H1 (cell line): ENCODE measurements around the gene ARFGEF3. TPM values are rescaled to one million over a fixed set of nuclear protein-coding genes. Genes with fewer than 3 reads are reported as not detected.

ENCODE experiments used
- CBX5 ChIP-seq: fragments of 300-800, 300-1000 bp; sonication (generic); IDR thresholded peaks from 2 replicates; pipeline ENCODE4 v1.7.1; 2016; ENCODE audit warnings: antibody characterized with exemption, low read length, low read depth
- RFX5 ChIP-seq: IDR thresholded peaks from 2 replicates; pipeline ENCODE4 v1.6.1; 2011; ENCODE audit warnings: low read depth, low read length, improper control_type of control experiment, borderline replicate concordance
- polyA plus RNA-seq, 7 experiments: library from polyadenylated mRNA; depleted of rRNA in 3 of 7; stranded (reverse) in 5 of 7; unstranded in 2 of 7; fragments of >200 nt in 5 of 7; fragments of 200-250 nt in 2 of 7; gene quantifications; 1 replicate in 5 of 7; 2 replicates in 1 of 7; 4 replicates in 1 of 7; pipeline versions ENCODE4 v1.2.1 to v1.2.3, GENCODE V29; 2011 to 2013; ENCODE audit warnings: missing spikeins in 2 of 7, mixed read lengths in 2 of 7
- total RNA-seq: library from RNA; stranded (reverse); fragmentation: NEBNext Ultra II Directional; extraction: Animal tissue kit (Norgen Biotek cat#: 25700); gene quantifications from 2 replicates; pipeline ENCODE4 v1.2.1, GENCODE V29; 2021

The ARFGEF3 gene
- total and polyA plus RNA-seq, 2 of the 8 experiments (the other 6 are each of a cell fraction or from before 2014, with no cell fraction given): 5.8 to 23.2 TPM

GRCh38 chr6:138160329-138161087 lies 1.2 kb upstream of the ARFGEF3 start (continued):
- TF ChIP-seq RFX5 (no peak), CBX5 (no peak)
